Esophagus (tissue), 2 donors: ENCODE measurements around the gene PSORS1C2. TPM values are rescaled to one million over a fixed set of nuclear protein-coding genes. Genes with fewer than 3 reads are reported as not detected.

Experiments
- H3K27ac ChIP-seq, 2 donors: one replicate each; pipeline ENCODE4 v1.5.1; 2013; ENCODE audit warnings: low read depth in 2 of 2, mild to moderate bottlenecking in 2 of 2, inconsistent platforms in 1 of 2, low read length in 1 of 2, moderate library complexity in 1 of 2
- H3K27me3 ChIP-seq, 2 donors: one replicate each; pipeline ENCODE4 v1.6.1; 2013; ENCODE audit warnings: low read length in 2 of 2, control low read depth in 1 of 2, mild to moderate bottlenecking in 1 of 2; ENCODE audit not compliant: insufficient read depth in 2 of 2, control insufficient read depth in 1 of 2
- H3K36me3 ChIP-seq, 2 donors: one replicate each; pipeline ENCODE4 v1.6.1; 2013; ENCODE audit warnings: low read length in 1 of 2; ENCODE audit not compliant: control insufficient read depth in 2 of 2, insufficient read depth in 2 of 2
- H3K4me1 ChIP-seq, 2 donors: one replicate each; pipeline ENCODE4 v1.6.1; 2013; ENCODE audit warnings: low read length in 1 of 2; ENCODE audit not compliant: control insufficient read depth in 2 of 2, insufficient read depth in 2 of 2
- H3K4me3 ChIP-seq, 2 donors: one replicate each; pipeline ENCODE4 v1.5.1; 2013; ENCODE audit warnings: low read length in 2 of 2, mild to moderate bottlenecking in 2 of 2, low read depth in 1 of 2, moderate library complexity in 1 of 2
- H3K9me3 ChIP-seq, 2 donors: one replicate each; pipeline ENCODE4 v1.6.1; 2013; ENCODE audit warnings: mild to moderate bottlenecking in 2 of 2, low read depth in 1 of 2, low read length in 1 of 2, moderate library complexity in 1 of 2; ENCODE audit not compliant: control insufficient read depth in 2 of 2, insufficient read depth in 1 of 2
- WGBS, 2 donors: extraction: QIAGEN DNeasy Blood & Tissue Kit; methylation state at CpG; one replicate each; pipeline ENCODE4 v1.1.7; 2013; 5-methylcytosine and 5-hydroxymethylcytosine counted together
- polyA plus RNA-seq, 2 donors: library from polyadenylated mRNA; stranded (reverse); fragments of 200-250 nt; gene quantifications; one replicate each; pipeline ENCODE4 v1.2.3, GENCODE V29; 2013
- donor health status: healthy with polysubstance abuse.
- donor health status: Bipolar disorder and iron deficiency.

The PSORS1C2 gene
- polyA plus RNA-seq, 2 donors = 0.22 to 0.81 TPM

GRCh38 chr6:31178143-31179041 lies 39.5 kb upstream of the PSORS1C2 start:
- H3K4me1 ChIP-seq = peaks cover 0 to 5% of the 10 kb centered on the region in 2 donors
- H3K36me3 ChIP-seq = peaks cover 0 to 5% of the 10 kb centered on the region in 2 donors
- no peak overlapping the region for H3K4me3 ChIP-seq
- whole genome bisulfite sequencing, 2 donors = 55 to 67% methylated on average over 8 of the region's 8 CpGs
- no peaks in the 10 kb centered on the region for H3K27me3 ChIP-seq
- no peak overlapping the region for H3K27ac ChIP-seq
- no peaks in the 10 kb centered on the region for H3K9me3 ChIP-seq

GRCh38 chr6:31175971-31176370 lies 37.1 kb upstream of the PSORS1C2 start:
- no peak overlapping the region for H3K4me3 ChIP-seq
- H3K36me3 ChIP-seq = peaks cover 0 to 5% of the 10 kb centered on the region in 2 donors
- no peaks in the 10 kb centered on the region for H3K9me3 ChIP-seq
- 60 to 61% methylated on average over 3 of the region's 3 CpGs for WGBS, 2 donors
- H3K4me1 ChIP-seq = peaks cover 0 to 5% of the 10 kb centered on the region in 2 donors
- no peak overlapping the region for H3K27ac ChIP-seq
- H3K27me3 ChIP-seq = no peaks in the 10 kb centered on the region

GRCh38 chr6:31174378-31174777 lies 35.5 kb upstream of the PSORS1C2 start:
- Histone ChIP-seq H3K27ac (no peak overlapping the region), H3K4me3 (no peak overlapping the region), H3K27me3 (no peaks in the 10 kb centered on the region), H3K9me3 (no peaks in the 10 kb centered on the region), H3K4me1 (peaks cover 0 to 5% of the 10 kb centered on the region in 2 donors), H3K36me3 (peaks cover 0 to 5% of the 10 kb centered on the region in 2 donors)
- WGBS, 2 donors = 77 to 87% methylated on average over 4 to 5 of the region's 5 CpGs

GRCh38 chr6:31173406-31173805 lies 34.5 kb upstream of the PSORS1C2 start:
- WGBS, 2 donors = 66 to 68% methylated on average over 3 of the region's 3 CpGs
- H3K4me1 ChIP-seq = peaks cover 0 to 2% of the 10 kb centered on the region in 2 donors
- peaks cover 0 to 5% of the 10 kb centered on the region in 2 donors for H3K36me3 ChIP-seq

GRCh38 chr6:31172973-31173384 lies 34.1 kb upstream of the PSORS1C2 start:
- peaks cover 0 to 2% of the 10 kb centered on the region in 2 donors for H3K4me1 ChIP-seq
- H3K27me3 ChIP-seq = no peaks in the 10 kb centered on the region
- no peak overlapping the region for H3K4me3 ChIP-seq
- H3K27ac ChIP-seq = no peak overlapping the region
- WGBS, 2 donors = 65 to 78% methylated on average over 5 of the region's 5 CpGs
- no peaks in the 10 kb centered on the region for H3K9me3 ChIP-seq
- peaks cover 0 to 5% of the 10 kb centered on the region in 2 donors for H3K36me3 ChIP-seq

More at GRCh38 chr6:31173406-31173805, 34.5 kb upstream of the PSORS1C2 start:
- no peak overlapping the region for H3K27ac ChIP-seq
- H3K9me3 ChIP-seq = no peaks in the 10 kb centered on the region
- no peaks in the 10 kb centered on the region for H3K27me3 ChIP-seq
- no peak overlapping the region for H3K4me3 ChIP-seq

- Histone ChIP-seq H3K36me3 (peaks cover 0 to 5% of the 10 kb centered on the region in 2 donors), H3K4me1 (peaks cover 0 to 2% of the 10 kb centered on the region in 2 donors), H3K4me3 (no peak overlapping the region), H3K9me3 (no peaks in the 10 kb centered on the region), H3K27ac (no peak overlapping the region), H3K27me3 (no peaks in the 10 kb centered on the region)
- WGBS, 2 donors = 72 to 76% methylated on average over 16 of the region's 16 CpGs
Measured at GRCh38 chr6:31171931-31172905, 33.4 kb upstream of the PSORS1C2 start.

GRCh38 chr6:31170987-31171671 lies 32.3 kb upstream of the PSORS1C2 start:
- Histone ChIP-seq H3K27ac (no peak overlapping the region), H3K9me3 (no peaks in the 10 kb centered on the region), H3K4me1 (peaks cover 0 to 2% of the 10 kb centered on the region in 2 donors), H3K4me3 (no peak overlapping the region), H3K27me3 (no peaks in the 10 kb centered on the region), H3K36me3 (peaks cover 0 to 5% of the 10 kb centered on the region in 2 donors)
- 82 to 86% methylated on average over 10 of the region's 10 CpGs for WGBS, 2 donors

- no peak within 1 kb of the TSS for H3K4me3 ChIP-seq
- no peak within 1 kb of the TSS for H3K27ac ChIP-seq
- WGBS, 2 donors = 69 to 81% methylated on average over 9 of the region's 9 CpGs
- no peaks in the 10 kb centered on the region for H3K4me1 ChIP-seq
- H3K27me3 ChIP-seq = no peaks in the 10 kb centered on the region
- H3K36me3 ChIP-seq = peaks cover 0 to 5% of the 10 kb centered on the region in 2 donors
- H3K9me3 ChIP-seq = no peaks in the 10 kb centered on the region
Measured at GRCh38 chr6:31170600-31170881, 31.7 kb upstream of the PSORS1C2 start, which contains the start of gene POU5F1. Gene POU5F1 (minus strand): TSS chr6:31170682. CDS start chr6:31170620, 62 bp downstream.
